GM23338 (cell line): Measurements from ENCODE around the gene TBL1XR1. TPM values are rescaled to one million over a fixed set of nuclear protein-coding genes. Genes with fewer than 3 reads are reported as not detected.

Source experiments
- ATAC-seq: fragments of 200-7000 bp; cut with Tn5 transposase; 3 replicates; pipeline ENCODE4 v1.9.1; 2020
- DNase-seq: peaks from one replicate; pipeline ENCODE4 v3.0.0-alpha.2; 2015; ENCODE audit warnings: low spot score
- H2AFZ ChIP-seq: fragments of 200-600 bp; sonication (generic); 2 replicates; pipeline ENCODE4 v1.8.0; 2016; ENCODE audit warnings: antibody characterized with exemption, mild to moderate bottlenecking, moderate library complexity
- H3F3A ChIP-seq: fragments of 200-600 bp; sonication (generic); replicated peaks from 2 replicates; pipeline ENCODE4 v1.8.0; 2017; ENCODE audit warnings: antibody characterized with exemption, mixed run types, low read depth
- H3K27ac ChIP-seq: fragments of 200-600 bp; sonication (generic); 2 replicates; pipeline ENCODE4 v1.6.1; 2016; ENCODE audit warnings: low read depth
- H3K27me3 ChIP-seq: fragments of 200-600 bp; sonication (generic); 2 replicates; pipeline ENCODE4 v1.8.0; 2016; ENCODE audit warnings: mild to moderate bottlenecking, mixed run types, moderate library complexity; ENCODE audit not compliant: insufficient read depth
- H3K36me3 ChIP-seq: fragments of 200-600 bp; sonication (generic); 2 replicates; pipeline ENCODE4 v1.8.0; 2016; ENCODE audit warnings: mild to moderate bottlenecking; ENCODE audit not compliant: insufficient read depth
- H3K4me1 ChIP-seq: fragments of 200-600 bp; sonication (generic); 2 replicates; pipeline ENCODE4 v1.8.0; 2016; ENCODE audit warnings: mild to moderate bottlenecking, moderate library complexity; ENCODE audit not compliant: insufficient read depth
- H3K4me2 ChIP-seq: fragments of 200-600 bp; sonication (generic); 2 replicates; pipeline ENCODE4 v1.7.1; 2017; ENCODE audit warnings: mixed run types
- H3K4me3 ChIP-seq: fragments of 200-600 bp; sonication (generic); 2 replicates; pipeline ENCODE4 v1.6.1; 2016; ENCODE audit warnings: mixed run types
- H3K79me2 ChIP-seq: fragments of 200-600 bp; sonication (generic); replicated peaks from 2 replicates; pipeline ENCODE4 v1.8.0; 2017; ENCODE audit warnings: mild to moderate bottlenecking; ENCODE audit not compliant: insufficient read depth
- H3K9me2 ChIP-seq: fragments of 200-600 bp; sonication (generic); 2 replicates; pipeline ENCODE4 v1.8.0; 2017; ENCODE audit not compliant: insufficient read depth
- H4K20me1 ChIP-seq: fragments of 200-600 bp; sonication (generic); replicated peaks from 2 replicates; pipeline ENCODE4 v1.8.0; 2017; ENCODE audit warnings: mild to moderate bottlenecking; ENCODE audit not compliant: insufficient read depth
- H3K27ac Mint-ChIP-seq: 2 replicates; pipeline ENCODE4 v1.8.0; 2020; ENCODE audit warnings: inconsistent platforms, mild to moderate bottlenecking, moderate library complexity, mixed read lengths
- H3K27me3 Mint-ChIP-seq: 3 replicates; pipeline ENCODE4 v1.8.0; 2022; ENCODE audit warnings: low read depth, mild to moderate bottlenecking, moderate library complexity, mixed read lengths, inconsistent platforms; ENCODE audit not compliant: insufficient read depth, poor library complexity
- H3K36me3 Mint-ChIP-seq: 3 replicates; pipeline ENCODE4 v1.8.0; 2021; ENCODE audit warnings: low read depth, mild to moderate bottlenecking, inconsistent platforms, moderate library complexity, mixed read lengths
- H3K4me1 Mint-ChIP-seq: 3 replicates; pipeline ENCODE4 v1.8.0; 2020; ENCODE audit warnings: mild to moderate bottlenecking, inconsistent platforms, mixed read lengths
- H3K4me3 Mint-ChIP-seq: 3 replicates; pipeline ENCODE4 v1.8.0; 2021; ENCODE audit warnings: moderate library complexity, mild to moderate bottlenecking, inconsistent platforms, mixed read lengths
- H3K9me3 Mint-ChIP-seq: 3 replicates; pipeline ENCODE4 v1.8.0; 2020; ENCODE audit warnings: moderate library complexity, mild to moderate bottlenecking, inconsistent platforms, mixed read lengths
- EZH2 ChIP-seq: fragments of 200-600 bp; sonication (generic); IDR thresholded peaks from one replicate; pipeline ENCODE4 v1.8.0; 2017; ENCODE audit warnings: antibody characterized with exemption, mild to moderate bottlenecking, low read depth; ENCODE audit not compliant: unreplicated experiment
- EZH2phosphoT487 ChIP-seq: fragments of 200-600 bp; sonication (generic); IDR thresholded peaks from one replicate; pipeline ENCODE4 v1.8.1; 2018; ENCODE audit warnings: antibody characterized with exemption; ENCODE audit not compliant: unreplicated experiment
- JUNB ChIP-seq: IDR thresholded peaks from one replicate; pipeline ENCODE4 v1.6.1; 2016; ENCODE audit warnings: antibody characterized with exemption; ENCODE audit not compliant: unreplicated experiment
- ZNF331 ChIP-seq: fragments of 250-450 bp; sonication (Bioruptor Pico); IDR thresholded peaks from 2 replicates; pipeline ENCODE4 v1.5.0; 2020; ENCODE audit warnings: low read depth, mild to moderate bottlenecking, moderate library complexity
- polyA plus RNA-seq: library from polyadenylated mRNA; unstranded; fragments of >200 nt; fragmentation: Nextera tagmentation; extraction: Ambion mirVana; gene quantifications from 2 replicates; pipeline ENCODE4 v1.2.1, GENCODE V29; 2016
- total RNA-seq: library from RNA; depleted of rRNA; stranded (reverse); fragments of >200 nt; shearing (Covaris generic); gene quantifications from 2 replicates; pipeline ENCODE4 v1.2.3, GENCODE V29; 2014
- TF ChIP-seq, protein P1 (sequence below): fragments of 250-450 bp; sonication (Bioruptor Pico); IDR thresholded peaks from 2 replicates; pipeline ENCODE4 v1.5.0; 2020; ENCODE audit warnings: mild to moderate bottlenecking, moderate library complexity
- TF ChIP-seq, protein P2 (sequence below): IDR thresholded peaks from 2 replicates; pipeline ENCODE4 v1.6.1; 2016; ENCODE audit warnings: antibody characterized with exemption

The TBL1XR1 gene
- total and polyA plus RNA-seq, 2 experiments from 2014 or later, result 49.6 to 122 TPM

DNA sequence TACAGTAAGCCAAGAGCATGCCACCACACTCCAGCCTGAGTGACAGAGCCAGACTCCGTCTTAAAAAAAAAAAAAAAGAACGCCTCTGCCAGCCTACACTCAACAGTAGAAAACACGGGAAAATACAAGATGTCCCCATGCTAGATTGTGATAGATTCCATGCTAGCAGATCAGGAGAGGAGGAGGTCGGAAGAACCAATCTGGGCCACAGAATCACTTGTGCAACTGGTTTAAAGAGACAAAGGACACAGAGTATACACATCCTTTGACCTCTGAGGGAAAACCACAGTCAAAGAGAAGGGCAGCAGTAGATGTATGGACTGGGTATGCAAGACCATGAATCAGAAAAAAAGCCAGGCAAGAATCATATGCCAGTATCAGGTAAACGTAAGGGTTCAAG, 15.9 kb downstream of the TBL1XR1 start (continued):
- TF ChIP-seq, protein P1, sequence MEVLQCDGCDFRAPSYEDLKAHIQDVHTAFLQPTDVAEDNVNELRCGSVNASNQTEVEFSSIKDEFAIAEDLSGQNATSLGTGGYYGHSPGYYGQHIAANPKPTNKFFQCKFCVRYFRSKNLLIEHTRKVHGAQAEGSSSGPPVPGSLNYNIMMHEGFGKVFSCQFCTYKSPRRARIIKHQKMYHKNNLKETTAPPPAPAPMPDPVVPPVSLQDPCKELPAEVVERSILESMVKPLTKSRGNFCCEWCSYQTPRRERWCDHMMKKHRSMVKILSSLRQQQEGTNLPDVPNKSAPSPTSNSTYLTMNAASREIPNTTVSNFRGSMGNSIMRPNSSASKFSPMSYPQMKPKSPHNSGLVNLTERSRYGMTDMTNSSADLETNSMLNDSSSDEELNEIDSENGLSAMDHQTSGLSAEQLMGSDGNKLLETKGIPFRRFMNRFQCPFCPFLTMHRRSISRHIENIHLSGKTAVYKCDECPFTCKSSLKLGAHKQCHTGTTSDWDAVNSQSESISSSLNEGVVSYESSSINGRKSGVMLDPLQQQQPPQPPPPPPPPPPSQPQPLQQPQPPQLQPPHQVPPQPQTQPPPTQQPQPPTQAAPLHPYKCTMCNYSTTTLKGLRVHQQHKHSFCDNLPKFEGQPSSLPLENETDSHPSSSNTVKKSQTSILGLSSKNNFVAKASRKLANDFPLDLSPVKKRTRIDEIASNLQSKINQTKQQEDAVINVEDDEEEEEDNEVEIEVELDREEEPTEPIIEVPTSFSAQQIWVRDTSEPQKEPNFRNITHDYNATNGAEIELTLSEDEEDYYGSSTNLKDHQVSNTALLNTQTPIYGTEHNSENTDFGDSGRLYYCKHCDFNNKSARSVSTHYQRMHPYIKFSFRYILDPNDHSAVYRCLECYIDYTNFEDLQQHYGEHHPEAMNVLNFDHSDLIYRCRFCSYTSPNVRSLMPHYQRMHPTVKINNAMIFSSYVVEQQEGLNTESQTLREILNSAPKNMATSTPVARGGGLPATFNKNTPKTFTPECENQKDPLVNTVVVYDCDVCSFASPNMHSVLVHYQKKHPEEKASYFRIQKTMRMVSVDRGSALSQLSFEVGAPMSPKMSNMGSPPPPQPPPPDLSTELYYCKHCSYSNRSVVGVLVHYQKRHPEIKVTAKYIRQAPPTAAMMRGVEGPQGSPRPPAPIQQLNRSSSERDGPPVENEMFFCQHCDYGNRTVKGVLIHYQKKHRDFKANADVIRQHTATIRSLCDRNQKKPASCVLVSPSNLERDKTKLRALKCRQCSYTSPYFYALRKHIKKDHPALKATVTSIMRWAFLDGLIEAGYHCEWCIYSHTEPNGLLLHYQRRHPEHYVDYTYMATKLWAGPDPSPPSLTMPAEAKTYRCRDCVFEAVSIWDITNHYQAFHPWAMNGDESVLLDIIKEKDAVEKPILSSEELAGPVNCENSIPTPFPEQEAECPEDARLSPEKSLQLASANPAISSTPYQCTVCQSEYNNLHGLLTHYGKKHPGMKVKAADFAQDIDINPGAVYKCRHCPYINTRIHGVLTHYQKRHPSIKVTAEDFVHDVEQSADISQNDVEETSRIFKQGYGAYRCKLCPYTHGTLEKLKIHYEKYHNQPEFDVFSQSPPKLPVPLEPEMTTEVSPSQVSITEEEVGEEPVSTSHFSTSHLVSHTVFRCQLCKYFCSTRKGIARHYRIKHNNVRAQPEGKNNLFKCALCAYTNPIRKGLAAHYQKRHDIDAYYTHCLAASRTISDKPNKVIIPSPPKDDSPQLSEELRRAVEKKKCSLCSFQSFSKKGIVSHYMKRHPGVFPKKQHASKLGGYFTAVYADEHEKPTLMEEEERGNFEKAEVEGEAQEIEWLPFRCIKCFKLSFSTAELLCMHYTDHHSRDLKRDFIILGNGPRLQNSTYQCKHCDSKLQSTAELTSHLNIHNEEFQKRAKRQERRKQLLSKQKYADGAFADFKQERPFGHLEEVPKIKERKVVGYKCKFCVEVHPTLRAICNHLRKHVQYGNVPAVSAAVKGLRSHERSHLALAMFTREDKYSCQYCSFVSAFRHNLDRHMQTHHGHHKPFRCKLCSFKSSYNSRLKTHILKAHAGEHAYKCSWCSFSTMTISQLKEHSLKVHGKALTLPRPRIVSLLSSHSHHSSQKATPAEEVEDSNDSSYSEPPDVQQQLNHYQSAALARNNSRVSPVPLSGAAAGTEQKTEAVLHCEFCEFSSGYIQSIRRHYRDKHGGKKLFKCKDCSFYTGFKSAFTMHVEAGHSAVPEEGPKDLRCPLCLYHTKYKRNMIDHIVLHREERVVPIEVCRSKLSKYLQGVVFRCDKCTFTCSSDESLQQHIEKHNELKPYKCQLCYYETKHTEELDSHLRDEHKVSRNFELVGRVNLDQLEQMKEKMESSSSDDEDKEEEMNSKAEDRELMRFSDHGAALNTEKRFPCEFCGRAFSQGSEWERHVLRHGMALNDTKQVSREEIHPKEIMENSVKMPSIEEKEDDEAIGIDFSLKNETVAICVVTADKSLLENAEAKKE (CRISPR knock-in tag), result no peak

DNA sequence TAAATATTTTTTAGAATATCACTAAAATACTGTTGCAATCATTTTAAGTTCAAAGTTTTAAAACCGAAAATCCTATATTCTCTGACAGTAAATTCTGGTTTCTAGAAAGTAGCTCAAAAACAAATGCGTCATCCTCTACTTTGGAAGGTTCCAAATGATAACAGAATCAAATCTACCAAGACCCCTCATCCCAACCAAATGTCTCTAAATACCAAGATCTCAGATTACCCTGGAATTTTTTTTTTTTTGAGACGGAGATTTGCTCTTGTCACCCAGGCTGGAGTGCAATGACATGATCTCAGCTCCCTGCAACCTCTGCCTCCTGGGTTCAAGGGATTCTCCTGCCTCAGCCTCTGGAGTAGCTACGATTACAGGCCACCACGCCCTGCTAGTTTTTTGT, 16.8 kb downstream of the TBL1XR1 start:
- peaks cover 100% of the 10 kb centered on the region for H3K79me2 ChIP-seq
- H3K9me3 Mint-ChIP-seq, result no peaks in the 10 kb centered on the region
- TF ChIP-seq, protein P2, sequence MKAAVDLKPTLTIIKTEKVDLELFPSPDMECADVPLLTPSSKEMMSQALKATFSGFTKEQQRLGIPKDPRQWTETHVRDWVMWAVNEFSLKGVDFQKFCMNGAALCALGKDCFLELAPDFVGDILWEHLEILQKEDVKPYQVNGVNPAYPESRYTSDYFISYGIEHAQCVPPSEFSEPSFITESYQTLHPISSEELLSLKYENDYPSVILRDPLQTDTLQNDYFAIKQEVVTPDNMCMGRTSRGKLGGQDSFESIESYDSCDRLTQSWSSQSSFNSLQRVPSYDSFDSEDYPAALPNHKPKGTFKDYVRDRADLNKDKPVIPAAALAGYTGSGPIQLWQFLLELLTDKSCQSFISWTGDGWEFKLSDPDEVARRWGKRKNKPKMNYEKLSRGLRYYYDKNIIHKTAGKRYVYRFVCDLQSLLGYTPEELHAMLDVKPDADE, result no peak
- TF ChIP-seq, protein P1 (CRISPR knock-in tag), result no peak
- TF ChIP-seq JUNB (no peak), ZNF331 (CRISPR knock-in tag) (no peak), EZH2 (no peak), EZH2phosphoT487 (no peak)

More for the DNA sequence above, 16.8 kb downstream of the TBL1XR1 start:
- no peaks in the 10 kb centered on the region for H3K36me3 ChIP-seq
- no peak overlapping the region for H3K4me3 ChIP-seq
- H3K4me2 ChIP-seq, result no peak overlapping the region
- H3K27ac ChIP-seq, result no peak overlapping the region
- Mint-ChIP-seq H3K27me3 (peaks cover 7% of the 10 kb centered on the region), H3K4me1 (peaks cover 45% of the 10 kb centered on the region), H3K4me3 (no peak overlapping the region), H3K27ac (no peak overlapping the region), H3K36me3 (peaks cover 14% of the 10 kb centered on the region; the same call in 2 of the 3 replicates)
- H4K20me1 ChIP-seq, result peaks cover 79% of the 10 kb centered on the region
- no peaks in the 10 kb centered on the region for H3K9me2 ChIP-seq
- H3F3A ChIP-seq, result no peaks in the 10 kb centered on the region
- no peak for DNase-seq
- no peak overlapping the region for H2AFZ ChIP-seq
- H3K27me3 ChIP-seq, result no peaks in the 10 kb centered on the region
- H3K4me1 ChIP-seq, result peaks cover 44% of the 10 kb centered on the region
- no peak for ATAC-seq
